ENCODE results near the gene SLC2A4RG. TPM values are rescaled to one million over a fixed set of nuclear protein-coding genes. Genes with fewer than 3 reads are reported as not detected.
"Not testable (repeated sequence)": the region's sequence is repeated elsewhere in the genome, so short reads cannot be mapped to it uniquely, and the experiment has no call there.

The SLC2A4RG gene
- total RNA-seq, 2 experiments from 2014 or later, result 38.5 to 39.8 TPM

DNA sequence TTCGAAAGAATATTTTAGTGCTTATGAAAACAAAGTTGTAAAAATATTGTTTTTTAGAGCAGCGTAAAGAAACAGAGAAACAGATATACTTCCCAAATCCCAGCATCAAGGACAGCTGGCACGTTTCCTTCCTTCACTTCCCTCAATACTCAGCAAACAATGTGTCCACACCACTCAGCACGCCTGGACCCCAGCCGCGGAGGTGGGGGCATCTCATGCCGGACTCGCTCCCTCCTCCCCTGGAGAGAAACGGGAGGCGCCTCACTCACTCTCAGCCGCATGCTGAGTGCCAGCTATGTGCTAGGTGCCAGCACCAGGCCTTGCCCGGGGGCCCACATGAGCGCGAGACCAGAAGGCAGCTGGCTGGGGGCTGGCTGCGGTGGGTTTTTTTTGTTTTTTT, 34.7 kb downstream of the SLC2A4RG start:
- CTCF ChIA-PET, result interaction anchor here (1.0 to 4.3 kb wide), 9 partner anchors 11 to 91 kb away, joined by 3 to 37 read pairs (median 5); partner anchors contain the start of genes ARFRP1, TPD52L2 and ZGPAT
- Mint-ChIP-seq H3K4me1 (ENCODE audit: low read depth) (peaks cover 2% of the 10 kb centered on the region), H3K36me3 (ENCODE audit: low read depth) (no peaks in the 10 kb centered on the region), H3K4me3 (no peak overlapping the region), H3K27ac (no peak overlapping the region), H3K27me3 (no peaks in the 10 kb centered on the region), H3K9me3 (no peaks in the 10 kb centered on the region)
- DNase-seq (no peak), ATAC-seq (no peak)
- TF ChIP-seq, protein P1, sequence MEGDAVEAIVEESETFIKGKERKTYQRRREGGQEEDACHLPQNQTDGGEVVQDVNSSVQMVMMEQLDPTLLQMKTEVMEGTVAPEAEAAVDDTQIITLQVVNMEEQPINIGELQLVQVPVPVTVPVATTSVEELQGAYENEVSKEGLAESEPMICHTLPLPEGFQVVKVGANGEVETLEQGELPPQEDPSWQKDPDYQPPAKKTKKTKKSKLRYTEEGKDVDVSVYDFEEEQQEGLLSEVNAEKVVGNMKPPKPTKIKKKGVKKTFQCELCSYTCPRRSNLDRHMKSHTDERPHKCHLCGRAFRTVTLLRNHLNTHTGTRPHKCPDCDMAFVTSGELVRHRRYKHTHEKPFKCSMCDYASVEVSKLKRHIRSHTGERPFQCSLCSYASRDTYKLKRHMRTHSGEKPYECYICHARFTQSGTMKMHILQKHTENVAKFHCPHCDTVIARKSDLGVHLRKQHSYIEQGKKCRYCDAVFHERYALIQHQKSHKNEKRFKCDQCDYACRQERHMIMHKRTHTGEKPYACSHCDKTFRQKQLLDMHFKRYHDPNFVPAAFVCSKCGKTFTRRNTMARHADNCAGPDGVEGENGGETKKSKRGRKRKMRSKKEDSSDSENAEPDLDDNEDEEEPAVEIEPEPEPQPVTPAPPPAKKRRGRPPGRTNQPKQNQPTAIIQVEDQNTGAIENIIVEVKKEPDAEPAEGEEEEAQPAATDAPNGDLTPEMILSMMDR (IDR thresholded peaks at IDR 0.05), result no peak
- intact Hi-C loops (cut with micrococcal nuclease), result no loop called here
- POLR2A ChIA-PET, result no interaction called here

- POLR2A ChIA-PET, result no interaction called here
- H3K27me3 Mint-ChIP-seq, result no peaks in the 10 kb centered on the region
- H3K27ac Mint-ChIP-seq, result no peak overlapping the region
- intact Hi-C loops (cut with micrococcal nuclease), result no loop called here
- ATAC-seq (peak; percentile 61), DNase-seq (peak; percentile 68)
- peaks cover 4% of the 10 kb centered on the region for H3K4me1 Mint-ChIP-seq (ENCODE audit: low read depth)
- H3K36me3 Mint-ChIP-seq (ENCODE audit: low read depth), result no peaks in the 10 kb centered on the region
- H3K9me3 Mint-ChIP-seq, result no peaks in the 10 kb centered on the region
- TF ChIP-seq, protein P1 (IDR thresholded peaks at IDR 0.05), result peak; percentile 68
- H3K4me3 Mint-ChIP-seq, result no peak overlapping the region
- CTCF ChIA-PET, result interaction anchor here (0.8 to 4.3 kb wide), 13 partner anchors 10 to 218 kb away, joined by 3 to 37 read pairs (median 4); partner anchors contain the start of genes ARFRP1, LIME1, TPD52L2 and ZGPAT
Observed at GRCh38 chr20:63775096-63775978, 35.8 kb downstream of the SLC2A4RG start.

DNA sequence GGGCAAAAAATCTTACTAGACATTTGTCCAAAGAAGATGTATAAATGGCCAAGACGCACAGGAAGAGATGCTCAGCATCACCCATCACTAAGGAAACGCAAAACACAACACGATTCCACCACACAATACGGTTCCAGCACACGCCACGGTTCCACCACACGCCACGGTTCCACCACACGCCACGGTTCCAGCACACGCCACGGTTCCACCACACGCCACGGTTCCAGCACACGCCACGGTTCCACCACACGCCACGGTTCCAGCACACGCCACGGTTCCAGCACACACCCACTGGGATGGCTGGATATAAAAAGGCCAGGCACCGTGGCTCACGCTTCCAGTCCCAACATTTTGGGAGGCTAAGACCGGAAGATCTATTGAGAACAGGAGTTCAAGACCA, 37.3 kb downstream of the SLC2A4RG start:
- CTCF ChIA-PET; H3K4me1 Mint-ChIP-seq (ENCODE audit: low read depth); H3K36me3 Mint-ChIP-seq (ENCODE audit: low read depth); DNase-seq; H3K9me3 Mint-ChIP-seq; H3K27ac Mint-ChIP-seq; POLR2A ChIA-PET; intact Hi-C loops (cut with micrococcal nuclease); H3K27me3 Mint-ChIP-seq; H3K4me3 Mint-ChIP-seq; ATAC-seq: not testable (repeated sequence)

GRCh38 chr20:63777614-63778013, 38.0 kb downstream of the SLC2A4RG start:
- Mint-ChIP-seq H3K27me3 (no peaks in the 10 kb centered on the region), H3K9me3 (no peaks in the 10 kb centered on the region), H3K36me3 (ENCODE audit: low read depth) (no peaks in the 10 kb centered on the region), H3K27ac (no peak overlapping the region), H3K4me3 (no peak overlapping the region), H3K4me1 (ENCODE audit: low read depth) (peaks cover 15% of the 10 kb centered on the region)
- DNase-seq (no peak), ATAC-seq (no peak)
- ChIA-PET CTCF (no interaction called here), POLR2A (no interaction called here)
- intact Hi-C loops (cut with micrococcal nuclease), result no loop called here
- TF ChIP-seq, protein P1 (IDR thresholded peaks at IDR 0.05), result no peak

- H3K27ac Mint-ChIP-seq, result no peak overlapping the region
- H3K9me3 Mint-ChIP-seq, result no peaks in the 10 kb centered on the region
- ChIA-PET POLR2A (no interaction called here), CTCF (interaction anchor here (1.2 kb wide), 1 partner anchor 16 kb away, joined by 4 read pairs; no protein-coding TSS in a partner anchor)
- no peak overlapping the region for H3K4me3 Mint-ChIP-seq
- ATAC-seq, result no peak
- peaks cover 16% of the 10 kb centered on the region for H3K4me1 Mint-ChIP-seq (ENCODE audit: low read depth)
- H3K36me3 Mint-ChIP-seq (ENCODE audit: low read depth), result no peaks in the 10 kb centered on the region
- TF ChIP-seq, protein P1 (IDR thresholded peaks at IDR 0.05), result no peak
- DNase-seq, result no peak
- intact Hi-C loops (cut with micrococcal nuclease), result no loop called here
- no peaks in the 10 kb centered on the region for H3K27me3 Mint-ChIP-seq
Observed at GRCh38 chr20:63778034-63778752, 38.6 kb downstream of the SLC2A4RG start.

Measured in activated CD8-positive, alpha-beta T cell treated with anti-CD3 and anti-CD28 coated beads for 36 hours (primary cell).